Erythroblast (primary cell): ENCODE measurements around the gene TRIM31.

Experiments
- GATA1 ChIP-seq: IDR thresholded peaks from 2 replicates; pipeline ENCODE4 v1.6.1; 2011; ENCODE audit warnings: low read depth, mild to moderate bottlenecking, control low read depth, low read length, moderate library complexity
- POLR2A ChIP-seq: IDR thresholded peaks from 2 replicates; pipeline ENCODE4 v1.6.1; 2011; ENCODE audit warnings: mild to moderate bottlenecking, low read length

GRCh38 chr6:30067460-30068139 is 45.3 kb downstream of the TRIM31 start:
- TF ChIP-seq POLR2A (no peak), GATA1 (no peak)
